Measurements from ENCODE around the gene PANX1. TPM values are rescaled to one million over a fixed set of nuclear protein-coding genes. Genes with fewer than 3 reads are reported as not detected.

Gene PANX1
- total RNA-seq, 2 experiments from 2014 or later, result 11.3 to 16.5 TPM

GRCh38 chr11:94150056-94150455 lies 21.4 kb downstream of the PANX1 start:
- Histone ChIP-seq H4K20me1 (ENCODE audit: insufficient read depth, low read length) (peaks cover 8% of the 10 kb centered on the region; the same call in 1 of the 2 replicates), H3K4me1 (ENCODE audit: insufficient read depth, low read length, poor library complexity, severe bottlenecking) (peaks cover 6% of the 10 kb centered on the region), H3K9me2 (ENCODE audit: insufficient read depth, low read length) (no peaks in the 10 kb centered on the region), H3K36me3 (ENCODE audit: insufficient read depth, low read length) (peaks cover 4% of the 10 kb centered on the region; the same call in 1 of the 2 replicates), H3K79me2 (ENCODE audit: insufficient read depth, low read depth, low read length) (no peaks in the 10 kb centered on the region), H3K4me2 (ENCODE audit: low read length) (no peak overlapping the region), H2AFZ (ENCODE audit: low read length) (no peak overlapping the region), H3K4me3 (ENCODE audit: low read depth, low read length, poor library complexity, severe bottlenecking) (no peak overlapping the region), H3K27ac (ENCODE audit: low read depth, low read length, poor library complexity, severe bottlenecking) (no peak overlapping the region), H3K9me3 (ENCODE audit: low read length) (no peaks in the 10 kb centered on the region)
- BruUV-seq (replicated peaks), result no TSS peak
- POLR2A ChIA-PET, result interaction anchor here (2.1 kb wide), 1 partner anchor 8 kb away, joined by 5 read pairs; no protein-coding TSS in a partner anchor
- intact Hi-C loops (cut with micrococcal nuclease; ENCODE audit: unreplicated experiment), result no loop called here
- CTCF ChIA-PET (ENCODE audit: unreplicated experiment), result no interaction called here
- TF ChIP-seq, protein P1, sequence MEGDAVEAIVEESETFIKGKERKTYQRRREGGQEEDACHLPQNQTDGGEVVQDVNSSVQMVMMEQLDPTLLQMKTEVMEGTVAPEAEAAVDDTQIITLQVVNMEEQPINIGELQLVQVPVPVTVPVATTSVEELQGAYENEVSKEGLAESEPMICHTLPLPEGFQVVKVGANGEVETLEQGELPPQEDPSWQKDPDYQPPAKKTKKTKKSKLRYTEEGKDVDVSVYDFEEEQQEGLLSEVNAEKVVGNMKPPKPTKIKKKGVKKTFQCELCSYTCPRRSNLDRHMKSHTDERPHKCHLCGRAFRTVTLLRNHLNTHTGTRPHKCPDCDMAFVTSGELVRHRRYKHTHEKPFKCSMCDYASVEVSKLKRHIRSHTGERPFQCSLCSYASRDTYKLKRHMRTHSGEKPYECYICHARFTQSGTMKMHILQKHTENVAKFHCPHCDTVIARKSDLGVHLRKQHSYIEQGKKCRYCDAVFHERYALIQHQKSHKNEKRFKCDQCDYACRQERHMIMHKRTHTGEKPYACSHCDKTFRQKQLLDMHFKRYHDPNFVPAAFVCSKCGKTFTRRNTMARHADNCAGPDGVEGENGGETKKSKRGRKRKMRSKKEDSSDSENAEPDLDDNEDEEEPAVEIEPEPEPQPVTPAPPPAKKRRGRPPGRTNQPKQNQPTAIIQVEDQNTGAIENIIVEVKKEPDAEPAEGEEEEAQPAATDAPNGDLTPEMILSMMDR (conservative IDR thresholded peaks at IDR 0.05; ENCODE audit: low read length), result no peak
- no peak for TF ChIP-seq EZH2phosphoT487 (IDR thresholded peaks at IDR 0.05; ENCODE audit: borderline replicate concordance, low read depth, low read length)
- DNase-seq (ENCODE audit: low spot score), result no peak

DNA sequence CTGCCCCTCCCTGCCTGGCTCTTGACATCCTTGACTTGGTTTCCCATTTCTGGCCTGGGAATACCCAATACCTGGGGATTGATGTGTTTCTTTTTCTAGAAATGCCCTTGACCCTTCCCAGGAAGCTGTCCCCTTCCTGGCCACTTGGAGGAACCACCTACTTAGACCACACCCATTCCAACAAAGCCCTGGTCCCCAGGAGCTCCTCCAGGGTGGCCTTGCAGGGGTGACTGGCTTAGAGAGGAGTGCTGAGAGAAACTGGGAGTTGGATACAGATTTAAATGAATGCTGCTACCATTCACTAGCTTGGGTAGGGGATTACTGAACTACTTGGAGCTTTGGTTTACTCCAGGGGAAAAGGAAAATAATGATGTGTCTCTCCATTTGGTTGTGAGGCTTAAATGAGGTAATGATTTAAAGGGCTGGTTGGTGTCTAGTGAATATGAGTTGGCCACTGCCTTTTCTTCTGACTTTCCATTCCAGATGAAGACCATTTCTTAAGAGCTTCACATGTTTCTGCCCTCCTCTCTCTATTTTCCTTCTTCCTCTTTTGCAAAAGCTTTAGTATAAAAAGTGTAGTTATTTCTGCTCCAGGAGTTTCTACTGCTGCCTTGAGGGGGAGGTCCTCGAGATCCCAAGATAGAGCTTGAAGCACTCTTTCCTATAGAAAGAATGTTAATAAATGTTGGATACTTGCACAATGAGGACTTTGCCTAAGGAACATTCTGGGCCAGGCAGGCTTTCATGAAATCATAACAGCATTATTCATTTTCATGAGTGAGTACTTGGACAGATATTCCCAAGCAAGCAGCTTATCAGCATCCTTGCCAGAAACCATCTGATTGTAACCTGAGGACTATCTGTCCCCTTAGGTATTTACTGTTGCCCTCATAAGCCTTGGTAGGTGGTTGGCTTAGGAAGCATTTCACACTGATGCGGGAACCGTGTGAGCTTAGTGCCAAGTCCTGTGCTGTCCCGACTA lies 22.4 kb downstream of the PANX1 start:
- Histone ChIP-seq H3K9me3 (ENCODE audit: low read length) (no peaks in the 10 kb centered on the region), H3K9me2 (ENCODE audit: insufficient read depth, low read length) (no peaks in the 10 kb centered on the region), H3K4me2 (ENCODE audit: low read length) (no peak overlapping the region), H3K4me1 (ENCODE audit: insufficient read depth, low read length, poor library complexity, severe bottlenecking) (peaks cover 6% of the 10 kb centered on the region), H2AFZ (ENCODE audit: low read length) (no peak overlapping the region), H3K36me3 (ENCODE audit: insufficient read depth, low read length) (peaks cover 4% of the 10 kb centered on the region; the same call in 1 of the 2 replicates), H3K4me3 (ENCODE audit: low read depth, low read length, poor library complexity, severe bottlenecking) (no peak overlapping the region), H3K79me2 (ENCODE audit: insufficient read depth, low read depth, low read length) (no peaks in the 10 kb centered on the region), H4K20me1 (ENCODE audit: insufficient read depth, low read length) (peaks cover 8% of the 10 kb centered on the region; the same call in 1 of the 2 replicates), H3K27ac (ENCODE audit: low read depth, low read length, poor library complexity, severe bottlenecking) (no peak overlapping the region)
- TF ChIP-seq, protein P1 (conservative IDR thresholded peaks at IDR 0.05; ENCODE audit: low read length), result no peak
- no peak for TF ChIP-seq EZH2phosphoT487 (IDR thresholded peaks at IDR 0.05; ENCODE audit: borderline replicate concordance, low read depth, low read length)
- intact Hi-C loops (cut with micrococcal nuclease; ENCODE audit: unreplicated experiment), result no loop called here
- BruUV-seq (replicated peaks), result no TSS peak
- POLR2A ChIA-PET, result interaction anchor here (0.6 to 2.1 kb wide), 4 partner anchors 9 to 58 kb away, joined by 3 to 5 read pairs (median 3); partner anchors contain the start of gene PANX1
- DNase-seq (ENCODE audit: low spot score), result no peak
- CTCF ChIA-PET (ENCODE audit: unreplicated experiment), result interaction anchor here (0.8 kb wide), 1 partner anchor 23 kb away, joined by 3 read pairs; no protein-coding TSS in a partner anchor
